ENCODE data around the gene LYZL1.

- TF ChIP-seq POLR2A (IDR thresholded peaks at IDR 0.05; ENCODE audit: extremely low read depth, insufficient read length) (no peak), CTCF (IDR thresholded peaks at IDR 0.05; ENCODE audit: low read depth, low read length) (no peak), MAX (IDR thresholded peaks at IDR 0.05; ENCODE audit: low read depth, low read length) (no peak)
Measured at GRCh38 chr10:29273478-29273877, 15.4 kb upstream of the LYZL1 start.

Measured in NB4 (cell line).